ENCODE results near the gene STOX2.

Gene STOX2

DNA sequence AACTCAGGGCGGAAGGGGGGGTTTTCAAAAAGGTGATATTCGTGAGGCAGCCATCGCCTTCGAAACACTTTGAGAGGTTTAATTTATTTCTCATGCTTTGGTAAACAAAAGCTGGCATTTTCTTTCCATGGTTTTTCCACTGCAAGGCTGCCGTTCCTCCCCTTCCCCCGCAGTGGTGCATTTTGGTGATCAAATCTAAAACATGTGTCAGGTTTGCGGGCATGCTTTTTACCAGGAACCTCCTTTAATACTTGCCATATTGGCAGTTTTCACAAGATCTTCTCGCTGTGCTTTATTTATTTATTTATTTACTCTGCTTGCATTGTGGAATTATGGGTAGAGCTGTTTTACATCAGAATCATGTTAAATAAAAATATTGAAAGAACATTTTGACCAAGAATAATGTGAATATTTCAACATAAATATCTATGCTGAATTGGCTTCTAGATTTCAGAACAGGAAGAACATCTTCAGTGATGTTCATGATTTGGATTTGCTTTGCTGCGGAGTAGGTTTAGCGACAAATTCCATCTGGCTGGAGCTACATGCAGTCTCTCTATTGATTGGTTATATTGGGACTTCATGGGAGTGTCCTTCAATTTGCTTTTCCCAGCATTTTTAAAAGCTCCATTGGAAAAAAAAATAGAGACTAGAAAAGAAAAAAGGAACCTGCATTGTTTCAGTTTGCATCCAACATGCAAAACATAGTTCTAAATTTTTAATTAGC is 54.4 kb downstream of the STOX2 start:
- DNase-seq (ENCODE audit: low spot score in 2 of 2) (no peak), ATAC-seq (replicated peaks; ENCODE audit: extremely low read depth, poor library complexity, severe bottlenecking) (no peak)
- H3K36me3 Mint-ChIP-seq (ENCODE audit: insufficient read depth) = no peaks in the 10 kb centered on the region
- no peak overlapping the region for H3K4me3 Mint-ChIP-seq
- H3K9me3 Mint-ChIP-seq = no peaks in the 10 kb centered on the region
- H3K4me1 Mint-ChIP-seq = no peaks in the 10 kb centered on the region
- H3K27me3 Mint-ChIP-seq = peaks cover 7% of the 10 kb centered on the region
- no peak overlapping the region for H3K27ac Mint-ChIP-seq (ENCODE audit: low read depth)

- DNase-seq (ENCODE audit: low spot score in 2 of 2) (no peak), ATAC-seq (replicated peaks; ENCODE audit: extremely low read depth, poor library complexity, severe bottlenecking) (no peak)
- Mint-ChIP-seq H3K27ac (ENCODE audit: low read depth) (no peak overlapping the region), H3K27me3 (peaks cover 11% of the 10 kb centered on the region), H3K36me3 (ENCODE audit: insufficient read depth) (no peaks in the 10 kb centered on the region), H3K4me1 (no peaks in the 10 kb centered on the region), H3K4me3 (no peak overlapping the region), H3K9me3 (no peaks in the 10 kb centered on the region)
These were observed 54.9 kb downstream of the STOX2 start for GRCh38 chr4:183960046-183960420.

- Mint-ChIP-seq H3K4me3 (no peak overlapping the region), H3K9me3 (no peaks in the 10 kb centered on the region), H3K27me3 (peaks cover 21% of the 10 kb centered on the region), H3K36me3 (ENCODE audit: insufficient read depth) (no peaks in the 10 kb centered on the region), H3K27ac (ENCODE audit: low read depth) (no peak overlapping the region), H3K4me1 (no peaks in the 10 kb centered on the region)
- DNase-seq (ENCODE audit: low spot score in 2 of 2) (no peak), ATAC-seq (replicated peaks; ENCODE audit: extremely low read depth, poor library complexity, severe bottlenecking) (no peak)
These were observed 55.9 kb downstream of the STOX2 start for GRCh38 chr4:183960962-183961541.

DNA sequence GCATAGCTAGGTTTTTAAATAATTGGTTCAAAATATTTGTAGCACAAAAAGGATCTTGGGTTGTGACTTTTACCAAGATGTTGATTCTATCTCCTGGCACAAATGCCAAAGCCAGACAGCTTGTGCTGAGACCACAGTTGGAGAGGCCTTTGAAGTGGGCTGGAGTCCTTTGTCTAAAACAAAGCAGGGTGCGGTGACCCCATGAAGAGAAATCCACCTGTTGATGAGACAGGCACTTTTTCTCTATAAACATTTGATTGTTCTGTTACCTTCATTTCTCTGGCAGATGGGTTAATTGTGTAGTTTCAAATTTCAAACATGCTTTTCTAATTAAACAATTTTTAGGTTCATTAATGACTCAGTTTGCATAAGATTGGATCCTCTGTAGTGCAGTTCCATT is 56.7 kb downstream of the STOX2 start:
- Mint-ChIP-seq H3K4me3 (no peak overlapping the region), H3K27me3 (peaks cover 28% of the 10 kb centered on the region)

DNA sequence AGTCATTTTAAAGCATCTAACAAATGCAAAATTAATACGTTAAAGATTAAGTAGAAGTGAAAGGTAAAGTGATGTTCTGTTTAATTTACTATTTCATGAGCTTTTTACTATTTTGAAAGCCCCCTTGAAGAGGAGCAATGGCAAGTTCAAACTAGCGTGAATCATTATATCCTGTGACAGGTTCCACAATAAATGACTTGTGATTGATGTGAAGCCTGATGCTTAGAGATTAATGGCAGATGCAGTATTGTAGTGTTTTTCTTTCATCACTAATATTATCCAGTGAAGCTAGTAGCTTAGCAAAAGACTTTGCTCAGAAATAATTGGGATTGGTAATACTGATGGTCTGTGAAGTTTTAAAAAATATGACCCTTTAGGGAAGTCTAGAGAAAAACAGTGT is 57.3 kb downstream of the STOX2 start:
- H3K36me3 Mint-ChIP-seq (ENCODE audit: insufficient read depth) = no peaks in the 10 kb centered on the region
- peaks cover 35% of the 10 kb centered on the region for H3K27me3 Mint-ChIP-seq
- no peaks in the 10 kb centered on the region for H3K4me1 Mint-ChIP-seq
- ATAC-seq (replicated peaks; ENCODE audit: extremely low read depth, poor library complexity, severe bottlenecking) (no peak), DNase-seq (ENCODE audit: low spot score in 2 of 2) (no peak)
- no peaks in the 10 kb centered on the region for H3K9me3 Mint-ChIP-seq
- H3K4me3 Mint-ChIP-seq = no peak overlapping the region
- H3K27ac Mint-ChIP-seq (ENCODE audit: low read depth) = no peak overlapping the region

More for the DNA sequence above, 56.7 kb downstream of the STOX2 start:
- DNase-seq (ENCODE audit: low spot score in 2 of 2) (no peak), ATAC-seq (replicated peaks; ENCODE audit: extremely low read depth, poor library complexity, severe bottlenecking) (no peak)
- Mint-ChIP-seq H3K27ac (ENCODE audit: low read depth) (no peak overlapping the region), H3K4me1 (no peaks in the 10 kb centered on the region), H3K9me3 (no peaks in the 10 kb centered on the region), H3K36me3 (ENCODE audit: insufficient read depth) (no peaks in the 10 kb centered on the region)

DNA sequence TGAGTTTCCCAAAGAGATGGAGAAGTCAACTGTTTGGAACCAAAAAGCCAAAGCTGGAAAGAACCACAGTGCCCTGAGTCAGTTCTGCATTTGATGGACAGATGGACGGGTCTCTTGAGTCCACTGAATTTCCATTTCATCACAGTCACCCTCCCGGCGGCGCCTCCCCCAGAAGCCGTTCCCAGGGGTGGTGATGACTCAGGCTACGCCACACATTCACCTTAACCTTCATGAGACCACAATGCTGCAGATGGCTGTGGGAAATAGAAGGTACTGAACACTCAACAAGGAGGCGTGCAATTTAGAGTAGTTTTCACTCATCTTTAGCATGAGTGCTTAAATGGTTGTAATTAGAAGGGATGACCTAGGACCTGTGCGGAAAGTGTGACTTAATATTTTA is 61.3 kb downstream of the STOX2 start:
- ATAC-seq (replicated peaks; ENCODE audit: extremely low read depth, poor library complexity, severe bottlenecking) (no peak), DNase-seq (ENCODE audit: low spot score in 2 of 2) (no peak)
- H3K27me3 Mint-ChIP-seq = peaks cover 64% of the 10 kb centered on the region
- no peaks in the 10 kb centered on the region for H3K4me1 Mint-ChIP-seq
- no peak overlapping the region for H3K27ac Mint-ChIP-seq (ENCODE audit: low read depth)
- no peaks in the 10 kb centered on the region for H3K36me3 Mint-ChIP-seq (ENCODE audit: insufficient read depth)
- H3K9me3 Mint-ChIP-seq = no peaks in the 10 kb centered on the region
- H3K4me3 Mint-ChIP-seq = no peak overlapping the region

- Mint-ChIP-seq H3K27ac (ENCODE audit: low read depth) (no peak overlapping the region), H3K9me3 (no peaks in the 10 kb centered on the region), H3K4me1 (no peaks in the 10 kb centered on the region), H3K4me3 (no peak overlapping the region), H3K36me3 (ENCODE audit: insufficient read depth) (no peaks in the 10 kb centered on the region), H3K27me3 (peaks cover 72% of the 10 kb centered on the region)
- DNase-seq (ENCODE audit: low spot score in 2 of 2) (no peak), ATAC-seq (replicated peaks; ENCODE audit: extremely low read depth, poor library complexity, severe bottlenecking) (no peak)
These were observed 62.2 kb downstream of the STOX2 start for GRCh38 chr4:183967266-183967665.

GRCh38 chr4:183968502-183968901 is 63.4 kb downstream of the STOX2 start:
- H3K27me3 Mint-ChIP-seq = peaks cover 72% of the 10 kb centered on the region
- DNase-seq (ENCODE audit: low spot score in 2 of 2) (no peak), ATAC-seq (replicated peaks; ENCODE audit: extremely low read depth, poor library complexity, severe bottlenecking) (no peak)
- no peaks in the 10 kb centered on the region for H3K4me1 Mint-ChIP-seq
- H3K4me3 Mint-ChIP-seq = no peak overlapping the region
- H3K27ac Mint-ChIP-seq (ENCODE audit: low read depth) = no peak overlapping the region
- H3K36me3 Mint-ChIP-seq (ENCODE audit: insufficient read depth) = no peaks in the 10 kb centered on the region
- no peaks in the 10 kb centered on the region for H3K9me3 Mint-ChIP-seq

- Mint-ChIP-seq H3K4me1 (no peaks in the 10 kb centered on the region), H3K9me3 (no peaks in the 10 kb centered on the region), H3K27me3 (peaks cover 70% of the 10 kb centered on the region), H3K27ac (ENCODE audit: low read depth) (no peak overlapping the region), H3K4me3 (no peak overlapping the region), H3K36me3 (ENCODE audit: insufficient read depth) (no peaks in the 10 kb centered on the region)
- ATAC-seq (replicated peaks; ENCODE audit: extremely low read depth, poor library complexity, severe bottlenecking) (no peak), DNase-seq (ENCODE audit: low spot score in 2 of 2) (no peak)
These were observed 63.8 kb downstream of the STOX2 start for GRCh38 chr4:183968931-183969330.

DNA sequence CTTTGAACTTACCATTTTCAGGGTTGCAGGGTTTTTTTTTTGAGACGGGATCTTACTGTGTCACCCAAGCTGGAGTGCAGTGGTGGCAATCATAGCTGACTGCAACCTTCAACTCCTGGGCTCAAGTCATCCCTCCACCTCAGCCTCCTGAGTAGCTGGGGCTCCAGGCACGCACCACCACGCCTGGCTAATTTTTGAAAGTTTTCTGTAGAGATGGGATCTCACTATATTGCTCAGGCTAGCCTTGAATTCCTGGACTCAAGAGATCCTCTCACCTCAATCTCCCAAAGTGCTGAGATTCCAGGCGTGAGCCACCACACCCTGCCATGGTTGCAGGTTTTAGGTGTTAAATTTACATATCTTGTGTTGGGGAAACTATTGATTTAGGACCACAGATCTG is 64.5 kb downstream of the STOX2 start:
- H3K27ac Mint-ChIP-seq (ENCODE audit: low read depth) = no peak overlapping the region
- H3K36me3 Mint-ChIP-seq (ENCODE audit: insufficient read depth) = no peaks in the 10 kb centered on the region

DNA sequence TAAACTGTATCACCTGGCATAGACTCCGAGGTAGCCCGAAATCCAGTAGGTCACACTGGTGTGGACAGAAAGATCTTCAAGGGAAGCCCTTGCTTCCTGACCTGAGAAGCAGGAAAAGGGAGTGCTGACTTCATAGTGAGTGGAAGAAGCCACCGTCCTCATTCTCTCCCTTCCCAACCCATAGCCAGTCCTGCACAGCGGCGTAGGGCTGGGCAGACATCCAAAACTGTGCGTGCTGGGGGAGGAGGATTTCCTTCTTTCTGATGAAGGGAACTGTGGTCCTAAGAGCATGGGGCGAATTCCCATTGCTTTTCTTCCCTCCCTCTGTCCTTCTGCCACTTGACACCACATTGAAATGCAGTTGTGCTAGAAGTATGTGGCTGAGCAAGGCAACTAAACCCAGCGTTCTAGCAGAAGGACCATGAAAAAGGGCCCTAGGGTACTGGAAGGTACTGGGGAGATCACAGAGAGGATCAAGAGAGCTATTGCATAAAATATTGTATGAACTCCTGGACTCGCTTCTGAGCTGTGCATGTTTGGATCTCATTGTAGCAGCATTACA is 66.9 kb downstream of the STOX2 start:
- no peak for DNase-seq (ENCODE audit: low spot score in 2 of 2)
- Mint-ChIP-seq H3K4me1 (no peaks in the 10 kb centered on the region), H3K4me3 (no peak overlapping the region), H3K27me3 (peaks cover 41% of the 10 kb centered on the region), H3K9me3 (peaks cover 13% of the 10 kb centered on the region), H3K27ac (ENCODE audit: low read depth) (no peak overlapping the region), H3K36me3 (ENCODE audit: insufficient read depth) (no peaks in the 10 kb centered on the region)
- ATAC-seq (replicated peaks; ENCODE audit: extremely low read depth, poor library complexity, severe bottlenecking) = no peak

More for the DNA sequence above, 64.5 kb downstream of the STOX2 start:
- DNase-seq (ENCODE audit: low spot score in 2 of 2) = no peak
- ATAC-seq (replicated peaks; ENCODE audit: extremely low read depth, poor library complexity, severe bottlenecking) = no peak
- Mint-ChIP-seq H3K9me3 (peaks cover 5% of the 10 kb centered on the region), H3K4me1 (no peaks in the 10 kb centered on the region), H3K27me3 (peaks cover 63% of the 10 kb centered on the region), H3K4me3 (no peak overlapping the region)

GRCh38 chr4:183977707-183978106 is 72.6 kb downstream of the STOX2 start:
- Mint-ChIP-seq H3K4me1 (no peaks in the 10 kb centered on the region), H3K36me3 (ENCODE audit: insufficient read depth) (no peaks in the 10 kb centered on the region), H3K27ac (ENCODE audit: low read depth) (no peak overlapping the region), H3K9me3 (peaks cover 13% of the 10 kb centered on the region), H3K4me3 (no peak overlapping the region), H3K27me3 (peaks cover 10% of the 10 kb centered on the region)
- no peak for DNase-seq (ENCODE audit: low spot score in 2 of 2)
- no peak for ATAC-seq (replicated peaks; ENCODE audit: extremely low read depth, poor library complexity, severe bottlenecking)

- DNase-seq (ENCODE audit: low spot score in 2 of 2) = no peak
- no peaks in the 10 kb centered on the region for H3K36me3 Mint-ChIP-seq (ENCODE audit: insufficient read depth)
- no peaks in the 10 kb centered on the region for H3K9me3 Mint-ChIP-seq
- H3K4me1 Mint-ChIP-seq = no peaks in the 10 kb centered on the region
- no peak for ATAC-seq (replicated peaks; ENCODE audit: extremely low read depth, poor library complexity, severe bottlenecking)
- no peak overlapping the region for H3K27ac Mint-ChIP-seq (ENCODE audit: low read depth)
- peaks cover 10% of the 10 kb centered on the region for H3K27me3 Mint-ChIP-seq
- no peak overlapping the region for H3K4me3 Mint-ChIP-seq
These were observed 79.5 kb downstream of the STOX2 start for GRCh38 chr4:183984566-183984965.
